Heart left ventricle (tissue), 16 donors: ENCODE results near the gene ICAM4. TPM values are rescaled to one million over a fixed set of nuclear protein-coding genes. Genes with fewer than 3 reads are reported as not detected.

Source experiments
- ATAC-seq, 4 donors: fragments of 200-7000 bp; cut with Tn5 transposase; one replicate each; pipeline ENCODE4 v1.9.1; 2020 to 2022; ENCODE audit warnings: moderate library complexity in 4 of 4, mild to moderate bottlenecking in 3 of 4, moderate number of reproducible peaks in 1 of 4
- DNase-seq, 5 donors: peaks; one replicate each; pipeline ENCODE4 v3.0.0-alpha.2; 2020
- H3K27ac ChIP-seq, 12 donors: fragments of 200-600 bp; sonication (generic) in 4 of 12; one replicate each; pipeline versions ENCODE4 v1.5.0 to v1.8.0; 2016 to 2022; ENCODE audit warnings: mild to moderate bottlenecking in 2 of 12
- H3K27me3 ChIP-seq, 9 donors: fragments of 200-600 bp; sonication (generic) in 2 of 9; one replicate each; pipeline versions ENCODE4 v1.5.1 to v1.8.0; 2016 to 2022; ENCODE audit warnings: mild to moderate bottlenecking in 3 of 9
- H3K36me3 ChIP-seq, 9 donors: fragments of 200-600 bp; sonication (generic) in 2 of 9; one replicate each; pipeline versions ENCODE4 v1.5.0 to v1.8.0; 2018 to 2022; ENCODE audit warnings: mild to moderate bottlenecking in 2 of 9
- H3K4me1 ChIP-seq, 12 donors: fragments of 200-600 bp; sonication (generic) in 4 of 12; one replicate each; pipeline versions ENCODE4 v1.5.0 to v1.8.0; 2016 to 2022; ENCODE audit warnings: mild to moderate bottlenecking in 3 of 12
- H3K4me3 ChIP-seq, 12 donors: fragments of 200-600 bp; sonication (generic) in 4 of 12; one replicate each; pipeline versions ENCODE4 v1.5.0 to v1.8.0; 2017 to 2022; ENCODE audit warnings: mild to moderate bottlenecking in 9 of 12, moderate library complexity in 4 of 12
- H3K9me3 ChIP-seq, 12 donors: fragments of 200-600 bp; sonication (generic) in 4 of 12; one replicate each; pipeline versions ENCODE4 v1.5.0 to v1.8.0; 2016 to 2022; ENCODE audit warnings: mild to moderate bottlenecking in 1 of 12
- POLR2A ChIP-seq, 2 donors: fragments of 450-650 bp; IDR thresholded peaks; one replicate each; pipeline ENCODE4 v1.6.1; 2017; ENCODE audit warnings: antibody characterized with exemption in 2 of 2, mild to moderate bottlenecking in 2 of 2, moderate library complexity in 2 of 2
- WGBS, 4 donors: extraction: QIAGEN DNeasy Blood & Tissue Kit in 2 of 4; methylation state at CpG; one replicate each; pipeline versions ENCODE4 v1.1.5 to v1.1.7; 2013 to 2018; 5-methylcytosine and 5-hydroxymethylcytosine counted together
- intact Hi-C, 10 donors: fragments of 100-400 bp; cut with DNase I; formaldehyde crosslinking; loops; one replicate each; pipeline versions ENCODE4 v1.11.1 to v1.14.2; 2022
- polyA plus RNA-seq, 2 donors: library from polyadenylated mRNA; stranded (reverse); fragments of 200-250 nt; gene quantifications; one replicate each; pipeline ENCODE4 v1.2.3, GENCODE V29; 2013
- total RNA-seq, 9 donors: library from RNA; depleted of rRNA in 2 of 9; stranded (reverse); fragments of >200 nt in 2 of 9; fragmentation: NEBNext Ultra II Directional in 3 of 9; extraction: Animal tissue kit (Norgen Biotek cat#: 25700) in 3 of 9; gene quantifications; one replicate each; pipeline versions ENCODE4 v1.1.0 to v1.2.4, GENCODE V29; 2016 to 2023
- TF ChIP-seq, protein P1 (sequence below), 12 donors: fragments of 200-600 bp; sonication (generic) in 4 of 12; IDR thresholded peaks; one replicate each; pipeline versions ENCODE4 v1.5.0 to v1.8.0; 2018 to 2022; ENCODE audit warnings: antibody characterized with exemption in 12 of 12, mild to moderate bottlenecking in 5 of 12
- donor health status: ischemic (EF 13 %, LVEDD 7.1; RV severe dilation, severe dysfunction).
- donor health status: healthy with polysubstance abuse.
- donor health status: DM: no; HTN: yes; CAD: no.
- donor health status: DM: no; HTN: no; CAD: no.
- donor health status: ischemic (EF 25% LVEDD 6.9; RV normal size, moderate dysfunction).
- donor health status: ischemic (EF 25% LVEDD 5.7; RV mildly dilated, moderate dysfunction).
- donor health status: healthy.
- donor health status: DM: yes; HTN: yes; CAD: no.
- donor health status: ischemic (EF 35%, LVEDD 5.7; RV mildly dilated, moderate dysfunction).
- donor health status: nonischemic (EF 11% LVEDD 7.7; RV severe dilation, severe dysfunction).
- donor health status: DM: yes; HTN: yes; CAD: no.
- donor health status: PGD.
- donor health status: ischemic (EF 29% LVEDD 5.4; RV normal size, mild dysfunction).
- donor health status: nonischemic (EF 23%, LVEDD 6.1; RV moderate dilation, normal function).

The ICAM4 gene
- total and polyA plus RNA-seq, 11 donors, result 0.21 to 1.2 (median 0.62) TPM; not detected in 3

DNA sequence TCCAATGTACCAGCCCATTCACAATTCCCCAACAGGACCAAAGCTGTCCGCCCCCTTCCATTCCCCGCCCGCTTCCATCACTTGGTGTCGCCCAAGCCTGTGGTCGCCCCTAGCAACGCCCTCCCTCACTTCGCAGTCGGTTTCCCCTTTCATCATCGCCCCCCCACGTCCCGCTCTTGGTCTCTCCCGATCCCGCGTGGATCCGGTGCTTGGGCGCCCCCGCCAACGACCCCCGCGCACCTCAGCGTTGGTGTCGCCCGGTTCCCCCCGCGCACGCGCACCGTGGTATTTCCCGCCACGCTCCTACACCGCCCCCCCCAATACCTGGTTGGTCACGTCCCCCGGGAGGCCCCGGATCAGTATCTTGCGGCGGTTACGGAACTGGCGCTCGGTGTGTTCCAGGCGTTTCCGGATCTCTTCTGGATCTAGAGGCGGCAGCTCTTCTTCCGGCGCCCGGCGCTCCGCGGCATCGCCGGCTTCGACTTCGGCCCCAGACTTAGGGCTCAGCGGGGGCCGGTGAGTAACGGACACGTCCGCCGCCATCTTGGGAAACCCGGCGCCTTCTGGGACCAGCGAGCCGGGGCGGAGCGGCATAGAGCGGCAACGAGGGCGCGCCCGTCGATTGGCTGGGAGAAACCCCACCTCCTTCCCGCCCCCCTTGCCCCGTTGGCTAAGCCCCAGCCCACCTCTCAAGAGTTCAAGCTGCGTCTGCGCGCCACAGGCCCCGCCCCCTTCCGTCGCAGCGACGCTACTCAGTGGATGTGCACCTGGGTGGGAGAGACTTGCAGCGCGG lies 46.4 kb downstream of the ICAM4 start, which contains the start of gene RAVER1:
TSS of gene RAVER1 (minus strand) at position 565 of the 793 bp plus-strand sequence. CDS start at position 543, 22 bp downstream.
- Histone ChIP-seq H3K4me1 (peaks cover 0 to 36% (median 24%) of the 10 kb centered on the region in 12 donors), H3K27ac (peak within 1 kb of the TSS; percentile 26 to 94 (median 90)), H3K36me3 (peaks cover 0 to 30% (median 24%) of the 10 kb centered on the region in 9 donors), H3K4me3 (peak within 1 kb of the TSS; percentile 50 to 90 (median 71)), H3K27me3 (no peaks in the 10 kb centered on the region), H3K9me3 (no peaks in the 10 kb centered on the region)
- DNase-seq (peak; percentile 98 to 99 (median 99)), ATAC-seq (peak; percentile 93 to 95 (median 94))
- intact Hi-C loops, result loop anchor here in 6 of 10 donors (1.0 to 10.0 kb wide), 6 partner anchors 16 to 63 kb away; partner anchors contain the start of genes TYK2 (in 3 of the 6), ICAM1 (in 2 of the 6), FDX2 (in 1 of the 6) and ICAM4 (in 1 of the 6)
- TF ChIP-seq, protein P1, sequence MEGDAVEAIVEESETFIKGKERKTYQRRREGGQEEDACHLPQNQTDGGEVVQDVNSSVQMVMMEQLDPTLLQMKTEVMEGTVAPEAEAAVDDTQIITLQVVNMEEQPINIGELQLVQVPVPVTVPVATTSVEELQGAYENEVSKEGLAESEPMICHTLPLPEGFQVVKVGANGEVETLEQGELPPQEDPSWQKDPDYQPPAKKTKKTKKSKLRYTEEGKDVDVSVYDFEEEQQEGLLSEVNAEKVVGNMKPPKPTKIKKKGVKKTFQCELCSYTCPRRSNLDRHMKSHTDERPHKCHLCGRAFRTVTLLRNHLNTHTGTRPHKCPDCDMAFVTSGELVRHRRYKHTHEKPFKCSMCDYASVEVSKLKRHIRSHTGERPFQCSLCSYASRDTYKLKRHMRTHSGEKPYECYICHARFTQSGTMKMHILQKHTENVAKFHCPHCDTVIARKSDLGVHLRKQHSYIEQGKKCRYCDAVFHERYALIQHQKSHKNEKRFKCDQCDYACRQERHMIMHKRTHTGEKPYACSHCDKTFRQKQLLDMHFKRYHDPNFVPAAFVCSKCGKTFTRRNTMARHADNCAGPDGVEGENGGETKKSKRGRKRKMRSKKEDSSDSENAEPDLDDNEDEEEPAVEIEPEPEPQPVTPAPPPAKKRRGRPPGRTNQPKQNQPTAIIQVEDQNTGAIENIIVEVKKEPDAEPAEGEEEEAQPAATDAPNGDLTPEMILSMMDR (IDR thresholded peaks at IDR 0.05), result peak in 1 of 12 donors; percentile 12
- TF ChIP-seq POLR2A (IDR thresholded peaks at IDR 0.05), result peak in 1 of 2 donors; percentile 81
- WGBS, 4 donors, result 0 to 1% (median 1%) methylated on average over 25 to 82 of the region's 82 CpGs

DNA sequence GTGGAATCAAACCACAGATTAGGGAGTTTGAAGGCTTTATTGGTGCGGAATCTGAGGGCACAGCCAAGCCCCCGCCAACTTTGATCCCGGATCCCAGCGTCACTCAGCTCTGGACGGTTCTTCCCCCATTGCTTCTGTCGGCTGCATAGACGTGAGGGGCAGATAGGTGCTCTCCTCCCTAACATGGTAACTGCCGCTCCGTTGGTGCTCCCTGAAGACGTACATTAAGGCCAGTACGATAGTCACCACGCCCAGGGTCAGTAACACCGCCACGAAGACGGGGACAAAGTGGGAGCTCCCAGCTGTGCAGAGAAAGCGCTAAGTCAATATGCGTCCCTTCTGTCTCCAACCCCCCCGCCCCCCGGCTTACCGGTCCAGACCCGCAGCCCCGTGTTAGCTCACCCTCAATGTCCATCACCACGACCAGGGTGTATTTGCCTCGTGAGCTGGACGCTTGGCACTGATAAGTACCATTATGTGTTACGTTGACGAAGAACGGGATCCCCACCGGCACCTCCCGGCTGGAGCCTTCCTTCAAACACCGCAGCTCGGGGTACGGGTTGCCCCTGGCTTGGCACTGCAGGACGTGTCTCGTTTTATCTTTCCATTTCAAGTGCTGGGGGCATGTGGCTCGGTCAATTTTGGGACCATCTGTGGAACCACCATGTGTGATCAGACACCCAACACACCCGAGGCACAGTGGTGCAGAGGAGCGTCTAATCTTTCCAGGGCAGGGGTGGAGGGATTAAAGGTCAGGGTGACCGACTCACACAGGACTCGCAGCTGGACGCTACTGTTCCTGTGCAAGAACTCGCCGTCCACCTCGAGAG lies 47.2 kb downstream of the ICAM4 start:
- intact Hi-C loops, result loop anchor here in 6 of 10 donors (1.0 to 10.0 kb wide), 7 partner anchors 17 to 64 kb away; partner anchors contain the start of genes TYK2 (in 5 of the 6), ICAM1 (in 2 of the 6), FDX2 (in 1 of the 6) and ICAM4 (in 1 of the 6)
- Histone ChIP-seq H3K9me3 (no peaks in the 10 kb centered on the region), H3K4me3 (peak overlapping the region; percentile 50 to 90 (median 71)), H3K36me3 (peaks cover 0 to 22% (median 16%) of the 10 kb centered on the region in 9 donors), H3K4me1 (peaks cover 0 to 39% (median 24%) of the 10 kb centered on the region in 12 donors), H3K27me3 (no peaks in the 10 kb centered on the region), H3K27ac (peak overlapping the region; percentile 31 to 94 (median 88))
- peak in 1 of 4 donors; percentile 0 for ATAC-seq
- no peak for DNase-seq
- 2 to 16% (median 10%) methylated on average over 27 to 44 of the region's 44 CpGs for WGBS, 4 donors
- TF ChIP-seq, protein P1 (IDR thresholded peaks at IDR 0.05), result no peak
- TF ChIP-seq POLR2A (IDR thresholded peaks at IDR 0.05), result no peak

DNA sequence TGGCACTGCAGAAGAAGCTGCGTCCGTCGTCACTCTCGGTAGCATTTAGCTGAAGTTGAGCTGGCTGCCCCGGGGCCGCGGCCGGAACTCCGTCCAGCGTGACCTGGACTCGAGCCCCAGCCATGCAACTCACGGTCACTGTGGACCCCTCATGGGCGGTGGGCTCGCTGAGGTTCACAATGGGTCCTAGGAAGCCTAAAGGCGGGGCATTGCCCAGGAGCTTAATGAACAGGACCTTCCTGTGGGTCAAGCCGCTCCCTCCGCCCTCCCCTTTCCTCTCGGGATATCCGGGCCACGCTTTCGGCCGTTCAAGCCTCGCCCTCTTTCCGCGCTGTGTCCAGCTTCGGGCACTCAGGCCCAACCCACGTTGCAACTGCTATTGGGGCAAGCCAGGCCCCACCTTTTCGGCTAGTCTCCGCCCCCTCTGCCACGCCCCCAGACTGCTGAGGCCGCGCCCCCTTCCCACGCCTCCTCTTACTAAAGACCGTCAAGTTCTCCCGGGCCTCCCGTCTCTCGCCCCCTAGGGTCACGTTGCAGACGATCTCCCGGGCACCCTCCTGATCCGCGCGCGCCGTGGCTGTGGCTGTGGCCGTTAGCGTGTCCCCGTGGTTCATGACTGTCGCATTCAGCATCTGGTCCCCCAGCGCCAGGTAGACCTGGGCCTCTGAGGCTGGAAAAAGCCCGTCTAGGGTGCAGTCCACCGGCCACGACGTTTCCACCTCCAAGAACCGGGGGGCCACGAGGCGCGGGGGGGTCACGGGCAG lies 48.0 kb downstream of the ICAM4 start:
- Histone ChIP-seq H3K4me1 (peaks cover 0 to 47% (median 24%) of the 10 kb centered on the region in 12 donors), H3K27me3 (no peaks in the 10 kb centered on the region), H3K4me3 (peak overlapping the region; percentile 50 to 90 (median 71)), H3K9me3 (no peaks in the 10 kb centered on the region), H3K27ac (peak overlapping the region; percentile 31 to 94 (median 86)), H3K36me3 (peaks cover 0 to 14% (median 8%) of the 10 kb centered on the region in 9 donors)
- peak in 1 of 2 donors; percentile 74 for TF ChIP-seq POLR2A (IDR thresholded peaks at IDR 0.05)
- TF ChIP-seq, protein P1 (IDR thresholded peaks at IDR 0.05), result peak in 3 of 12 donors; percentile 8 to 18 (median 18)
- WGBS, 4 donors, result 2 to 14% (median 9%) methylated on average over 31 to 59 of the region's 59 CpGs
- intact Hi-C loops, result loop anchor here in 5 of 10 donors (1.0 to 10.0 kb wide), 6 partner anchors 46 to 64 kb away; partner anchors contain the start of genes TYK2 (in 5 of the 5), ICAM1 (in 2 of the 5), ICAM4 (in 1 of the 5) and ICAM5 (in 1 of the 5)
- ATAC-seq (peak; percentile 86 to 92 (median 88)), DNase-seq (peak; percentile 94 to 97 (median 96))
